ENCODE data around the gene BAZ1B. TPM values are rescaled to one million over a fixed set of nuclear protein-coding genes. Genes with fewer than 3 reads are reported as not detected.

BAZ1B gene
- total and polyA plus RNA-seq, 9 of the 15 experiments (the other 6 are each of a cell fraction or from before 2014, with no cell fraction given), result 15.0 to 134 (median 79.5) TPM

GRCh38 chr7:73522105-73522872 lies at the start of gene BAZ1B (continued):
- TF ChIP-seq STAT6 (CRISPR knock-in tag; IDR thresholded peaks at IDR 0.05) (no peak), SIX5 (IDR thresholded peaks at IDR 0.05; ENCODE audit: borderline replicate concordance in 1 of 2, insufficient read depth in 1 of 2, low read depth in 1 of 2, low read length in 2 of 2) (no peak), SUPT5H (IDR thresholded peaks at IDR 0.05) (peak; percentile 88), GTF2E2 (tag; IDR thresholded peaks at IDR 0.05) (peak; percentile 83; the same call in 1 of the 2 replicates), NR1H2 (CRISPR knock-in tag; IDR thresholded peaks at IDR 0.05) (0 out of 2 replicates have a peak, but pooled peaks have one; percentile 71), WHSC1 (IDR thresholded peaks at IDR 0.05; ENCODE audit: low read length) (no peak), ZNF764 (CRISPR knock-in tag; IDR thresholded peaks at IDR 0.05; ENCODE audit: low read depth) (0 out of 2 replicates have a peak, but pooled peaks have one; percentile 24), GABPB1 (CRISPR knock-in tag; IDR thresholded peaks at IDR 0.05) (peak; percentile 84), HMG20B (CRISPR knock-in tag; IDR thresholded peaks at IDR 0.05) (no peak), SRSF3 (IDR thresholded peaks at IDR 0.05; ENCODE audit: insufficient read depth, low read length) (no peak), MECOM (CRISPR knock-in tag; IDR thresholded peaks at IDR 0.05) (no peak), ZNF717 (CRISPR knock-in tag; IDR thresholded peaks at IDR 0.05) (no peak), SNRNP70 (optimal IDR thresholded peaks at IDR 0.05; ENCODE audit: low read depth, low read length) (no peak), DIDO1 (tag; IDR thresholded peaks at IDR 0.05; ENCODE audit: low read depth) (peak; percentile 87), ZNF347 (CRISPR knock-in tag; IDR thresholded peaks at IDR 0.05; ENCODE audit: low read depth) (no peak)
- TF ChIP-seq, protein P1, sequence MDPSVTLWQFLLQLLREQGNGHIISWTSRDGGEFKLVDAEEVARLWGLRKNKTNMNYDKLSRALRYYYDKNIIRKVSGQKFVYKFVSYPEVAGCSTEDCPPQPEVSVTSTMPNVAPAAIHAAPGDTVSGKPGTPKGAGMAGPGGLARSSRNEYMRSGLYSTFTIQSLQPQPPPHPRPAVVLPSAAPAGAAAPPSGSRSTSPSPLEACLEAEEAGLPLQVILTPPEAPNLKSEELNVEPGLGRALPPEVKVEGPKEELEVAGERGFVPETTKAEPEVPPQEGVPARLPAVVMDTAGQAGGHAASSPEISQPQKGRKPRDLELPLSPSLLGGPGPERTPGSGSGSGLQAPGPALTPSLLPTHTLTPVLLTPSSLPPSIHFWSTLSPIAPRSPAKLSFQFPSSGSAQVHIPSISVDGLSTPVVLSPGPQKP (CRISPR knock-in tag; IDR thresholded peaks at IDR 0.05), result no peak
- TF ChIP-seq, protein P2, sequence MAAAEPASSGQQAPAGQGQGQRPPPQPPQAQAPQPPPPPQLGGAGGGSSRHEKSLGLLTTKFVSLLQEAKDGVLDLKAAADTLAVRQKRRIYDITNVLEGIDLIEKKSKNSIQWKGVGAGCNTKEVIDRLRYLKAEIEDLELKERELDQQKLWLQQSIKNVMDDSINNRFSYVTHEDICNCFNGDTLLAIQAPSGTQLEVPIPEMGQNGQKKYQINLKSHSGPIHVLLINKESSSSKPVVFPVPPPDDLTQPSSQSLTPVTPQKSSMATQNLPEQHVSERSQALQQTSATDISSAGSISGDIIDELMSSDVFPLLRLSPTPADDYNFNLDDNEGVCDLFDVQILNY (CRISPR knock-in tag; IDR thresholded peaks at IDR 0.05), result peak; percentile 42; the same call in 1 of the 2 replicates
- TF ChIP-seq, protein P3, sequence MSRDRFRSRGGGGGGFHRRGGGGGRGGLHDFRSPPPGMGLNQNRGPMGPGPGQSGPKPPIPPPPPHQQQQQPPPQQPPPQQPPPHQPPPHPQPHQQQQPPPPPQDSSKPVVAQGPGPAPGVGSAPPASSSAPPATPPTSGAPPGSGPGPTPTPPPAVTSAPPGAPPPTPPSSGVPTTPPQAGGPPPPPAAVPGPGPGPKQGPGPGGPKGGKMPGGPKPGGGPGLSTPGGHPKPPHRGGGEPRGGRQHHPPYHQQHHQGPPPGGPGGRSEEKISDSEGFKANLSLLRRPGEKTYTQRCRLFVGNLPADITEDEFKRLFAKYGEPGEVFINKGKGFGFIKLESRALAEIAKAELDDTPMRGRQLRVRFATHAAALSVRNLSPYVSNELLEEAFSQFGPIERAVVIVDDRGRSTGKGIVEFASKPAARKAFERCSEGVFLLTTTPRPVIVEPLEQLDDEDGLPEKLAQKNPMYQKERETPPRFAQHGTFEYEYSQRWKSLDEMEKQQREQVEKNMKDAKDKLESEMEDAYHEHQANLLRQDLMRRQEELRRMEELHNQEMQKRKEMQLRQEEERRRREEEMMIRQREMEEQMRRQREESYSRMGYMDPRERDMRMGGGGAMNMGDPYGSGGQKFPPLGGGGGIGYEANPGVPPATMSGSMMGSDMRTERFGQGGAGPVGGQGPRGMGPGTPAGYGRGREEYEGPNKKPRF (IDR thresholded peaks at IDR 0.05; ENCODE audit: low read depth, low read length), result no peak
